GM19035 (cell line): Measurements from ENCODE around the gene MRPS27.
"Not testable (repeated sequence)": the region's sequence is repeated elsewhere in the genome, so short reads cannot be mapped to it uniquely, and the experiment has no call there.

Experiments used
- ATAC-seq: cut with Tn5 transposase; IDR thresholded peaks from one replicate; pipeline ENCODE4 v1.9.1; 2021; ENCODE audit not compliant: unreplicated experiment

MRPS27 gene

DNA sequence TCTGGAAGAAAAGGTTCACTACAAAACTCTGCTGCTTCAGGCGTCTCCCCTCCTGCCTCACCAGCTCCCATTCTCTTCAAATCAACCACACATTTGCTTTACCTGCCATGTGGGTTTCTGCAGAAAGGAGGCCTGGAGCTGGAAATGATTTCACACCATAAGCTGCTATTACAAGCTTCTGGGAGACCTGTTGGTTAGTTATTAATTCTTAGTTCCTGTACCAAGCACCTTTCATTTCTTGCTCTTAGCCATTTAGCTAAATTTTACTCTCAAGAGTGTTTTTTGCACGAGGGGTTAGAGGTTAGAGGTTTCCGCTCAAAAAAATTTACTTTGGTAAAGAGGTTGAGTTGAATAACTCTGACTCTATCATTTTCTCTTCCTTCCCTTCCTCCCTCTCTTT, 142.5 kb downstream of the MRPS27 start:
- no peak for ATAC-seq

DNA sequence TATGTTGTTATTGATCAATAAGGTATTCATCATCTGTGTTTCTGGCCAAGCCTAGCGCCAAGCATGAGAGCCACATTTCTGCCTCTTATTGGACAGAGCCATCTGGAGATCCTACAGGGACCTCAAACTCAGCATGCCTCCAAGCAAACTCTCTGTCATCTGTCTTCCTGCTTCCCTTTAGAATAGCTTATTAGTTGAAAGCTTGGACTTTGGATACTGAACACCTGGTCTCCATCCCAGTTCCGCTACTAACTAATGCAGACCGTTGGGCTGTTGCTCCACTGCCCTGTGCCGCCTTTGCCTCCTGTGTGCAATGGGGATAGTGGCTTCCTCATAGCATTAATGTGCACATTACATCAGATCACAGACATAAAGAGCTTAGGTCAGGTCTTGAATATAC, 147.3 kb downstream of the MRPS27 start:
- no peak for ATAC-seq

DNA sequence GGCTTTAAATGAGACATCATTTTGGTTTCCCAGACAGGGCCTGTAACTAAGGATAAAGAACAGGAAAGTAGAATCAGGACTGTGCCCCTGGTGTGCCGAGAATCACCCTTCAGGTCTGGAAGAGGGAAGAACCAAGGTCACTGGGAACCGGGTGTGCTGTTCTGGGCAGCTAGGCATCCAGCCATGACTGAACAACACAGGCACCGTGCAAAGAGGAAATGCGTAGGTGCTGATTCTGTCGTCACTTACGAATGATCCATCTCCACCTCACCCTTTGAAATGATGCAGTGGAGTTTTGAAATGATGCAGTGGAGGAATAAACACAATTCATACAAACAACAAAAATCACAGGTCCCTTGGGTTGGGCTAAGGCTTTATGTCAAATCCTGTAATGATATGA, 148.4 kb downstream of the MRPS27 start:
- no peak for ATAC-seq

DNA sequence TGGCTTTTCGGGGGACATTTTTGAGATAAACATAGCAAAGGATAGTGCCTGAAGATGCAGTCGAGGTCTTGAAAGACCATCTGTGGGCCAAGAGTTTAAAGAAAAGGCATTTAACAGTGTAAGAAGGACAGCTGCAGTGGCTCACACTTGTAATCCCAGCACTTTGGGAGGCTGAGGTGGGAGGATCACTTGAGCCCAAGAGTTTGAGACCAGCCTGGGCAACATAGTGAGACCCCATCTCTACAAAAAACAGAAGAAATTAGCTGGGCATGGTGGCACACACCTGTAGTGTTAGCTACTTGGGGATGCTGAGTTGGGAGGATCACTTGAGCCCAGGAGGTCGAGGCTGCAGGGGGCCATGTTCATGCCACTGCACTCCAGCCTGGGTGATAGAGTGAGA, 148.9 kb downstream of the MRPS27 start:
- not testable (repeated sequence) for ATAC-seq

DNA sequence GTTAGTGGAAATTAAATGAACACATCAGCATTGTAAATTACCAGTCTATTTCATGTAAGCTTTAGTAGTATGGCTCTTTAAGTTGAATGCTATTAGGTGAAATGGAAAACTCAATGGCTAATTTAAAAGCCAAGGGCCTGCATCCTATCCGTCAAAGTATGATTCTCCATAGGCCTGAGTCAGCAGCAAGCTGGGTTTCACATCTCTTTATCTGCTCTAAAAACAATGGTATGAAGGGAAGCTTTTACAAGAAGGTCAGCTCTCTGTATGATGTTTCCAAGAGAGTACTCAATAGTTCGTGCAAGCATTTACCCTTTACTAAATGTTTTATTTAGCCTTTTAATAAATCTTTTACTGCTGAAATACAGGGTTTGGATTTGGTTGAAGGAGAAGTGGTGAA, 149.9 kb downstream of the MRPS27 start:
- no peak for ATAC-seq
